H1 (cell line): ENCODE results near the gene TRIM50. TPM values are rescaled to one million over a fixed set of nuclear protein-coding genes. Genes with fewer than 3 reads are reported as not detected.

Experiments used
- CTCF ChIA-PET: fragments of 300-600 bp; sonication (Branson Sonifier 250); formaldehyde crosslinking; loops from one replicate; lab custom pipeline; 2021; ENCODE audit not compliant: partially characterized antibody; lab: Charles Lee
- POLR2A ChIA-PET: fragments of 300-600 bp; sonication (Branson Sonifier 250); formaldehyde crosslinking; loops from one replicate; lab custom pipeline; 2021; ENCODE audit warnings: inconsistent platforms; ENCODE audit not compliant: partially characterized antibody; lab: Charles Lee
- DNase-seq, 2 experiments: peaks; one replicate each; pipeline versions ENCODE4 v3.0.0 to v3.0.0-alpha.2; 2010 to 2022; ENCODE audit warnings: low spot score in 2 of 2, low read depth in 1 of 2, mixed read lengths in 1 of 2
- FAIRE-seq: peaks from 2 replicates; lab custom pipeline; 2011; peaks lifted over from hg19 to GRCh38; lab: Jason Lieb, UNC
- H2AFZ ChIP-seq: 2 replicates; pipeline ENCODE4 v1.8.1; 2012; ENCODE audit warnings: low read length, inconsistent platforms
- H2AK5ac ChIP-seq: 2 replicates; pipeline ENCODE4 v1.6.1; 2013; ENCODE audit warnings: low read depth, low read length
- H2BK120ac ChIP-seq: replicated peaks from 2 replicates; pipeline ENCODE3; 2013; ENCODE audit warnings: low read depth, low read length, inconsistent platforms
- H2BK12ac ChIP-seq: 2 replicates; pipeline ENCODE4 v1.6.1; 2013; ENCODE audit warnings: low read depth, low read length
- H2BK15ac ChIP-seq: 2 replicates; pipeline ENCODE4 v1.6.1; 2013; ENCODE audit warnings: low read length
- H2BK20ac ChIP-seq: 2 replicates; pipeline ENCODE4 v1.6.1; 2013; ENCODE audit warnings: low read length
- H2BK5ac ChIP-seq: 2 replicates; pipeline ENCODE4 v1.6.1; 2013; ENCODE audit warnings: low read depth, low read length
- H3K14ac ChIP-seq: 2 replicates; pipeline ENCODE4 v1.6.1; 2013; ENCODE audit warnings: inconsistent platforms; ENCODE audit not compliant: insufficient read length
- H3K18ac ChIP-seq: 2 replicates; pipeline ENCODE4 v1.6.1; 2013; ENCODE audit warnings: low read length; ENCODE audit errors: extremely low read depth
- H3K23ac ChIP-seq: 2 replicates; pipeline ENCODE4 v1.6.1; 2013; ENCODE audit warnings: inconsistent platforms; ENCODE audit not compliant: insufficient read length
- H3K23me2 ChIP-seq: 2 replicates; pipeline ENCODE4 v1.6.1; 2013; ENCODE audit warnings: low read depth, low read length
- H3K27ac ChIP-seq: 2 replicates; pipeline ENCODE4 v1.6.1; 2011; ENCODE audit warnings: low read depth, low read length, inconsistent platforms
- H3K27me3 ChIP-seq, 4 experiments: replicated peaks in 1 of 4; 1 replicate in 1 of 4; 2 replicates in 3 of 4; pipeline versions ENCODE4 v1.6.1 to v1.8.1; 2011 to 2013; ENCODE audit warnings: low read length in 3 of 4, mild to moderate bottlenecking in 3 of 4, inconsistent platforms in 2 of 4, mixed read lengths in 2 of 4, moderate library complexity in 1 of 4; ENCODE audit not compliant: control insufficient read depth in 3 of 4, insufficient read depth in 3 of 4; ENCODE audit errors: extremely low read depth in 1 of 4
- H3K36me3 ChIP-seq, 4 experiments: 2 replicates each; pipeline versions ENCODE4 v1.6.1 to v1.8.1; 2011 to 2013; ENCODE audit warnings: mild to moderate bottlenecking in 4 of 4, low read length in 3 of 4, moderate library complexity in 2 of 4, control low read depth in 1 of 4, inconsistent platforms in 1 of 4; ENCODE audit not compliant: insufficient read depth in 4 of 4, control insufficient read depth in 2 of 4
- H3K4ac ChIP-seq: replicated peaks from 2 replicates; pipeline ENCODE3; 2013; ENCODE audit warnings: low read length, low read depth, mixed read lengths, inconsistent platforms; ENCODE audit not compliant: insufficient read length
- H3K4me1 ChIP-seq, 4 experiments: replicated peaks in 1 of 4; 1 replicate in 1 of 4; 2 replicates in 3 of 4; pipeline versions ENCODE4 v1.6.1 to v1.8.1; 2011 to 2013; ENCODE audit warnings: low read length in 3 of 4, inconsistent platforms in 2 of 4, mixed read lengths in 1 of 4; ENCODE audit not compliant: insufficient read depth in 4 of 4, control insufficient read depth in 3 of 4
- H3K4me2 ChIP-seq, 2 experiments: 2 replicates each; pipeline versions ENCODE4 v1.6.1 to v1.8.1; 2011 to 2013; ENCODE audit warnings: low read depth in 2 of 2, low read length in 2 of 2, control low read depth in 1 of 2, inconsistent platforms in 1 of 2, mild to moderate bottlenecking in 1 of 2; ENCODE audit not compliant: insufficient read depth in 1 of 2
- H3K4me3 ChIP-seq, 4 experiments: fragments of 200-600, 300-600 bp in 1 of 4; sonication (generic), shearing (Covaris generic), sonication (Bioruptor Twin) in 1 of 4; 2 replicates each; pipeline versions ENCODE4 v1.5.1 to v1.8.1; 2011 to 2016; ENCODE audit warnings: low read length in 4 of 4, low read depth in 3 of 4, control low read depth in 2 of 4, inconsistent platforms in 2 of 4, mild to moderate bottlenecking in 2 of 4, mixed read lengths in 1 of 4, moderate library complexity in 1 of 4; ENCODE audit not compliant: insufficient read depth in 2 of 4; ENCODE audit errors: extremely low read depth in 1 of 4
- H3K56ac ChIP-seq: replicated peaks from 2 replicates; pipeline ENCODE3; 2013; ENCODE audit warnings: low read depth, mild to moderate bottlenecking, mixed read lengths, low read length, inconsistent platforms; ENCODE audit not compliant: insufficient read length
- H3K79me1 ChIP-seq: 2 replicates; pipeline ENCODE4 v1.6.1; 2013; ENCODE audit warnings: low read depth, low read length, control low read depth
- H3K79me2 ChIP-seq, 2 experiments: 2 replicates each; pipeline versions ENCODE4 v1.6.1 to v1.8.1; 2012 to 2013; ENCODE audit warnings: low read length in 2 of 2, mild to moderate bottlenecking in 2 of 2, inconsistent platforms in 1 of 2; ENCODE audit not compliant: insufficient read depth in 2 of 2, control insufficient read depth in 1 of 2
- H3K9ac ChIP-seq, 4 experiments: replicated peaks in 1 of 4; 1 replicate in 1 of 4; 2 replicates in 3 of 4; pipeline versions ENCODE4 v1.6.1 to v1.8.1; 2011 to 2013; ENCODE audit warnings: low read depth in 3 of 4, low read length in 3 of 4, control low read depth in 2 of 4, mild to moderate bottlenecking in 2 of 4, moderate library complexity in 2 of 4, inconsistent platforms in 1 of 4; ENCODE audit errors: extremely low read depth in 1 of 4
- H3K9me3 ChIP-seq, 2 experiments: 2 replicates each; pipeline versions ENCODE4 v1.6.1 to v1.8.1; 2012 to 2013; ENCODE audit warnings: mild to moderate bottlenecking in 2 of 2, moderate library complexity in 2 of 2, control low read depth in 1 of 2, inconsistent platforms in 1 of 2, low read depth in 1 of 2, low read length in 1 of 2, mixed read lengths in 1 of 2; ENCODE audit not compliant: insufficient read depth in 2 of 2
- H4K20me1 ChIP-seq, 2 experiments: replicated peaks in 1 of 2; 2 replicates each; pipeline versions ENCODE3 to v1.8.1; 2011 to 2013; ENCODE audit warnings: inconsistent platforms in 2 of 2, low read length in 2 of 2, mild to moderate bottlenecking in 1 of 2; ENCODE audit not compliant: insufficient read depth in 2 of 2, control insufficient read depth in 1 of 2
- H4K5ac ChIP-seq: 2 replicates; pipeline ENCODE4 v1.6.1; 2013; ENCODE audit warnings: low read length, low read depth, mixed read lengths, inconsistent platforms; ENCODE audit not compliant: insufficient read length
- H4K8ac ChIP-seq: 2 replicates; pipeline ENCODE4 v1.8.0; 2013; ENCODE audit warnings: mild to moderate bottlenecking, moderate library complexity, low read length, inconsistent platforms; ENCODE audit not compliant: insufficient read depth; ENCODE audit errors: extremely low read depth
- H4K91ac ChIP-seq: replicated peaks from 2 replicates; pipeline ENCODE3; 2013; ENCODE audit warnings: low read length, mixed read lengths, inconsistent platforms; ENCODE audit not compliant: insufficient read length
- BACH1 ChIP-seq: IDR thresholded peaks from 2 replicates; pipeline ENCODE4 v1.6.1; 2012; ENCODE audit warnings: low read length, improper control_type of control experiment
- CHD2 ChIP-seq: IDR thresholded peaks from 2 replicates; pipeline ENCODE4 v1.6.1; 2012; ENCODE audit warnings: low read length, improper control_type of control experiment
- CREB1 ChIP-seq: IDR thresholded peaks from 2 replicates; pipeline ENCODE4 v1.6.1; 2012; ENCODE audit warnings: inconsistent platforms
- FOSL1 ChIP-seq: IDR thresholded peaks from 2 replicates; pipeline ENCODE4 v1.6.1; 2011; ENCODE audit warnings: mild to moderate bottlenecking, low read depth, low read length, moderate library complexity; ENCODE audit not compliant: insufficient read depth
- GTF2F1 ChIP-seq: IDR thresholded peaks from 2 replicates; pipeline ENCODE4 v1.6.1; 2012; ENCODE audit warnings: low read depth, low read length, improper control_type of control experiment, borderline replicate concordance
- HDAC2 ChIP-seq, 2 experiments: fragments of 300-600 bp in 1 of 2; sonication (generic) in 1 of 2; IDR thresholded peaks; 2 replicates each; pipeline ENCODE4 v1.6.1; 2011 to 2012; ENCODE audit warnings: low read depth in 2 of 2, low read length in 2 of 2, mild to moderate bottlenecking in 2 of 2, moderate library complexity in 2 of 2, borderline replicate concordance in 1 of 2, inconsistent platforms in 1 of 2
- JUND ChIP-seq: IDR thresholded peaks from 2 replicates; pipeline ENCODE4 v1.6.1; 2011; ENCODE audit warnings: mild to moderate bottlenecking, improper control_type of control experiment, low read length
- POLR2A ChIP-seq, 2 experiments: IDR thresholded peaks; 1 replicate in 1 of 2; 2 replicates in 1 of 2; pipeline ENCODE4 v1.6.1; 2011; ENCODE audit warnings: low read depth in 2 of 2, low read length in 2 of 2, mild to moderate bottlenecking in 2 of 2; ENCODE audit errors: control extremely low read depth in 1 of 2
- RBBP5 ChIP-seq: IDR thresholded peaks from 2 replicates; pipeline ENCODE4 v1.7.1; 2012; ENCODE audit warnings: low read depth, mild to moderate bottlenecking, inconsistent platforms, low read length, moderate library complexity, borderline replicate concordance
- SIN3A ChIP-seq, 2 experiments: IDR thresholded peaks in 1 of 2; conservative IDR thresholded peaks in 1 of 2; 2 replicates each; pipeline ENCODE4 v1.6.1; 2011 to 2012; ENCODE audit warnings: low read length in 2 of 2, improper control_type of control experiment in 1 of 2, low read depth in 1 of 2, mild to moderate bottlenecking in 1 of 2
- SIRT6 ChIP-seq: IDR thresholded peaks from one replicate; pipeline ENCODE4 v1.7.1; 2012; ENCODE audit warnings: low read length, inconsistent platforms
- TAF1 ChIP-seq: IDR thresholded peaks from 2 replicates; pipeline ENCODE4 v1.6.1; 2011; ENCODE audit warnings: mild to moderate bottlenecking, low read depth, low read length
- TBP ChIP-seq: IDR thresholded peaks from 2 replicates; pipeline ENCODE4 v1.6.1; 2011; ENCODE audit warnings: low read depth, low read length, improper control_type of control experiment
- WGBS, 2 experiments: shearing (Covaris generic) in 1 of 2; methylation state at CpG; one replicate each; pipeline versions ENCODE4 v1.1.6 to v1.1.7; 2013 to 2015; ENCODE audit warnings: low lambda C conversion rate in 2 of 2, mixed read lengths in 2 of 2, inconsistent platforms in 1 of 2, low coverage in 1 of 2, missing lambda C conversion rate in 1 of 2; ENCODE audit not compliant: insufficient replicate concordance in 2 of 2, insufficient coverage in 1 of 2, insufficient read length in 1 of 2; ENCODE audit errors: extremely low coverage in 1 of 2, missing lambda C conversion rate in 1 of 2; 5-methylcytosine and 5-hydroxymethylcytosine counted together
- polyA plus RNA-seq, 7 experiments: library from polyadenylated mRNA; depleted of rRNA in 3 of 7; stranded (reverse) in 5 of 7; unstranded in 2 of 7; fragments of >200 nt in 5 of 7; fragments of 200-250 nt in 2 of 7; gene quantifications; 1 replicate in 5 of 7; 2 replicates in 1 of 7; 4 replicates in 1 of 7; pipeline versions ENCODE4 v1.2.1 to v1.2.3, GENCODE V29; 2011 to 2013; ENCODE audit warnings: missing spikeins in 2 of 7, mixed read lengths in 2 of 7
- total RNA-seq: library from RNA; stranded (reverse); fragmentation: NEBNext Ultra II Directional; extraction: Animal tissue kit (Norgen Biotek cat#: 25700); gene quantifications from 2 replicates; pipeline ENCODE4 v1.2.1, GENCODE V29; 2021
- TF ChIP-seq, protein P1 (sequence below): IDR thresholded peaks from 2 replicates; pipeline ENCODE4 v1.6.1; 2012; ENCODE audit warnings: inconsistent platforms
- TF ChIP-seq, protein P2 (sequence below): IDR thresholded peaks from 2 replicates; pipeline ENCODE4 v1.6.1; 2012; ENCODE audit warnings: inconsistent platforms

TRIM50 gene
- total and polyA plus RNA-seq, 2 of the 8 experiments (the other 6 are each of a cell fraction or from before 2014, with no cell fraction given), result 0.12 TPM; not detected in 1

DNA sequence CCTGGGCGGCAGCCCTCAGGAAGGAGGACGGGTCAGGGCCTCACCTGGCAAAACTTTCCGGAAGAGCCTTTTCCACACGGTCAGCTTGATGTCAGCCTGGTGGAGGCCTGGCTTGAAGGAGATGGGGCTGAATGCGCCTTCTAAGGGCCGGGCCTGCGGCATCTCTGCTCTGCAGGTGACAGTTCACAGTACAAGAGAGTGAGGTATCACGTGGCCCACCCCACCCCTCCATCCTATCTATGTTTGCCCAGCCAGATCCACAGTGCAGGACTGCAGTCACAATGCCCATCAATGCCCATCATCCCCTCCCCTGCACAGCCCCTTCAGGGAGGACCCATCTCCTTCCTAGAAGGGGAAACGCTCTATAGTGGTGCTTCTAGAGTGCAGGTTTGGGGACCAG, 11.4 kb downstream of the TRIM50 start:
- Histone ChIP-seq H3K9me3 (no peaks in the 10 kb centered on the region), H2BK12ac (no peak overlapping the region), H3K4me2 (no peak overlapping the region), H2AFZ (no peak overlapping the region), H3K27ac (no peak overlapping the region), H4K5ac (no peak overlapping the region), H3K4me1 (no peaks in the 10 kb centered on the region), H4K91ac (no peak overlapping the region), H3K36me3 (no peaks in the 10 kb centered on the region), H3K14ac (no peak overlapping the region), H2BK120ac (no peak overlapping the region), H3K27me3 (0 out of 7 replicates have a peak, but pooled peaks cover 0 to 2% (median 0%) of the 10 kb centered on the region in 4 experiments), H3K4ac (no peak overlapping the region), H2BK20ac (no peak overlapping the region), H3K23me2 (no peaks in the 10 kb centered on the region), H3K56ac (no peak overlapping the region), H3K79me2 (no peaks in the 10 kb centered on the region), H4K8ac (0 out of 2 replicates have a peak overlapping the region, but pooled peaks have one; percentile 35), H3K9ac (no peak overlapping the region), H3K79me1 (no peaks in the 10 kb centered on the region), H3K18ac (no peak overlapping the region), H4K20me1 (no peaks in the 10 kb centered on the region), H2BK5ac (no peak overlapping the region), H2BK15ac (no peak overlapping the region), H3K23ac (no peak overlapping the region), H3K4me3 (no peak overlapping the region), H2AK5ac (no peak overlapping the region)
- FAIRE-seq (no peak), DNase-seq (no peak)
- CTCF ChIA-PET, result interaction anchor here (0.6 to 1.1 kb wide), 4 partner anchors 7 to 1756 kb away, joined by 3 to 4 read pairs (median 3); no protein-coding TSS in a partner anchor
- POLR2A ChIA-PET, result no interaction called here
- 84% methylated on average over 9 of the region's 9 CpGs; no CpG with 5 or more reads in 1 of the 2 experiments for WGBS, 2 experiments
- no peak for TF ChIP-seq SIRT6
- TF ChIP-seq, protein P1, sequence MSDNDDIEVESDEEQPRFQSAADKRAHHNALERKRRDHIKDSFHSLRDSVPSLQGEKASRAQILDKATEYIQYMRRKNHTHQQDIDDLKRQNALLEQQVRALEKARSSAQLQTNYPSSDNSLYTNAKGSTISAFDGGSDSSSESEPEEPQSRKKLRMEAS, result no peak
- no peak for TF ChIP-seq CHD2
- TF ChIP-seq TBP, result no peak
- TF ChIP-seq GTF2F1, result no peak
- TF ChIP-seq CREB1, result no peak
- no peak for TF ChIP-seq FOSL1
- TF ChIP-seq POLR2A (IDR thresholded peaks at IDR 0.05; ENCODE audit: control extremely low read depth in 1 of 2, low read depth in 2 of 2, low read length in 2 of 2), result no peak
- TF ChIP-seq JUND, result no peak
- no peak for TF ChIP-seq RBBP5
- no peak for TF ChIP-seq SIN3A (conservative IDR thresholded peaks at IDR 0.05 in 1 of 2, IDR thresholded peaks at IDR 0.05 in 1 of 2; ENCODE audit: low read depth in 1 of 2, low read length in 2 of 2)
- TF ChIP-seq TAF1, result no peak
- TF ChIP-seq, protein P2, sequence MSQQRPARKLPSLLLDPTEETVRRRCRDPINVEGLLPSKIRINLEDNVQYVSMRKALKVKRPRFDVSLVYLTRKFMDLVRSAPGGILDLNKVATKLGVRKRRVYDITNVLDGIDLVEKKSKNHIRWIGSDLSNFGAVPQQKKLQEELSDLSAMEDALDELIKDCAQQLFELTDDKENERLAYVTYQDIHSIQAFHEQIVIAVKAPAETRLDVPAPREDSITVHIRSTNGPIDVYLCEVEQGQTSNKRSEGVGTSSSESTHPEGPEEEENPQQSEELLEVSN, result no peak
- TF ChIP-seq BACH1, result no peak
- TF ChIP-seq HDAC2 (IDR thresholded peaks at IDR 0.05; ENCODE audit: borderline replicate concordance in 1 of 2, low read depth in 2 of 2, low read length in 2 of 2), result no peak
